Endothelial cell of umbilical vein (primary cell): ENCODE measurements around the gene CUEDC2. TPM values are rescaled to one million over a fixed set of nuclear protein-coding genes. Genes with fewer than 3 reads are reported as not detected.
A peak's percentile ranks its signal among the peaks of the same experiment; 100 is the strongest.

ENCODE experiments used
- BruUV-seq: library from RNA; stranded (reverse); fragments of 400-500 nt; replicated peaks from 2 replicates; lab custom pipeline; 2021; lab: Mats Ljungman, UMichigan
- CTCF ChIA-PET: fragments of 300-600, 350-600 bp; sonication (Branson Sonifier 250); formaldehyde crosslinking; loops from one replicate; lab custom pipeline; 2021; ENCODE audit warnings: antibody characterized with exemption, inconsistent platforms; lab: Charles Lee
- POLR2A ChIA-PET: fragments of 300-600, 350-600 bp; sonication (Branson Sonifier 250); formaldehyde crosslinking; loops from one replicate; lab custom pipeline; 2021; ENCODE audit warnings: antibody characterized with exemption, inconsistent platforms; lab: Charles Lee
- DNase-seq: peaks from one replicate; pipeline ENCODE4 v3.0.0-alpha.2; 2011; ENCODE audit warnings: low read depth, low spot score
- FAIRE-seq: peaks from 2 replicates; lab custom pipeline; 2011; peaks lifted over from hg19 to GRCh38; lab: Jason Lieb, UNC
- H2AFZ ChIP-seq: 2 replicates; pipeline ENCODE4 v1.6.0; 2012; ENCODE audit warnings: low read depth, low read length, control low read depth, inconsistent platforms
- H3K27ac ChIP-seq: 2 replicates; pipeline ENCODE4 v1.5.1; 2011; ENCODE audit warnings: low read depth, mild to moderate bottlenecking, control low read depth, low read length, moderate library complexity; ENCODE audit not compliant: insufficient read depth
- H3K27me3 ChIP-seq, 2 experiments: 2 replicates each; pipeline versions ENCODE4 v1.6.0 to v1.6.1; 2011; ENCODE audit warnings: low read length in 2 of 2, mixed read lengths in 1 of 2; ENCODE audit not compliant: control insufficient read depth in 2 of 2, insufficient read depth in 2 of 2
- H3K36me3 ChIP-seq, 2 experiments: 2 replicates in 1 of 2; 3 replicates in 1 of 2; pipeline ENCODE4 v1.5.1; 2011; ENCODE audit warnings: low read length in 2 of 2, mild to moderate bottlenecking in 1 of 2, moderate library complexity in 1 of 2; ENCODE audit not compliant: control insufficient read depth in 2 of 2, insufficient read depth in 2 of 2; ENCODE audit errors: extremely low read depth in 1 of 2
- H3K4me1 ChIP-seq: 3 replicates; pipeline ENCODE4 v1.5.1; 2011; ENCODE audit warnings: mild to moderate bottlenecking, low read length; ENCODE audit not compliant: control insufficient read depth, insufficient read depth; ENCODE audit errors: extremely low read depth
- H3K4me2 ChIP-seq: 2 replicates; pipeline ENCODE4 v1.6.1; 2011; ENCODE audit warnings: low read length, control low read depth, mixed read lengths; ENCODE audit not compliant: insufficient read depth
- H3K4me3 ChIP-seq, 3 experiments: fragments of 200-600 bp in 1 of 3; sonication (generic), shearing (Covaris generic) in 1 of 3; replicated peaks in 1 of 3; 2 replicates each; pipeline ENCODE4 v1.5.1; 2011 to 2016; ENCODE audit warnings: control low read depth in 3 of 3, low read length in 3 of 3, mild to moderate bottlenecking in 2 of 3, inconsistent platforms in 1 of 3, low read depth in 1 of 3, moderate library complexity in 1 of 3; ENCODE audit not compliant: insufficient read depth in 1 of 3
- H3K79me2 ChIP-seq: 2 replicates; pipeline ENCODE4 v1.6.0; 2012; ENCODE audit warnings: low read length, inconsistent platforms; ENCODE audit not compliant: control insufficient read depth, insufficient read depth
- H3K9ac ChIP-seq: replicated peaks from 2 replicates; pipeline ENCODE3; 2011; ENCODE audit warnings: low read length, control low read depth; ENCODE audit not compliant: insufficient read depth; ENCODE audit errors: extremely low read depth
- H3K9me1 ChIP-seq: replicated peaks from 3 replicates; pipeline ENCODE4 v1.6.0; 2011; ENCODE audit warnings: mild to moderate bottlenecking, low read length; ENCODE audit not compliant: control insufficient read depth, insufficient read depth; ENCODE audit errors: extremely low read depth
- H3K9me3 ChIP-seq: replicated peaks from 2 replicates; pipeline ENCODE4 v1.5.1; 2012; ENCODE audit warnings: low read length, inconsistent platforms; ENCODE audit not compliant: control insufficient read depth, insufficient read depth
- H4K20me1 ChIP-seq: replicated peaks from 2 replicates; pipeline ENCODE3; 2011; ENCODE audit warnings: mild to moderate bottlenecking, low read length; ENCODE audit not compliant: control insufficient read depth, insufficient read depth; ENCODE audit errors: extremely low read depth
- CTCF ChIP-seq, 2 donors: IDR thresholded peaks; 1 replicate in 1 of 2; 2 replicates in 1 of 2; pipeline ENCODE4 v1.5.1; 2011; ENCODE audit warnings: low read length in 2 of 2, mild to moderate bottlenecking in 2 of 2, moderate library complexity in 2 of 2, control low read depth in 1 of 2, inconsistent platforms in 1 of 2, low read depth in 1 of 2; ENCODE audit not compliant: insufficient read depth in 1 of 2; ENCODE audit errors: extremely low read depth in 1 of 2
- EZH2 ChIP-seq: IDR thresholded peaks from 2 replicates; pipeline ENCODE4 v1.6.1; 2012; ENCODE audit warnings: borderline replicate concordance, low read depth, mild to moderate bottlenecking, moderate library complexity, low read length, inconsistent platforms; ENCODE audit not compliant: severe bottlenecking
- FOS ChIP-seq: IDR thresholded peaks from 2 replicates; pipeline ENCODE4 v1.6.1; 2011; ENCODE audit warnings: mild to moderate bottlenecking, low read length, moderate library complexity, borderline replicate concordance; ENCODE audit not compliant: insufficient read depth
- GATA2 ChIP-seq: IDR thresholded peaks from 2 replicates; pipeline ENCODE4 v1.7.0; 2011; ENCODE audit warnings: low read depth, mild to moderate bottlenecking, moderate library complexity, mixed read lengths, low read length; ENCODE audit not compliant: insufficient read length, insufficient read depth
- JUN ChIP-seq: IDR thresholded peaks from 2 replicates; pipeline ENCODE4 v1.6.1; 2011; ENCODE audit warnings: borderline replicate concordance, low read depth; ENCODE audit not compliant: insufficient read length, insufficient read depth
- MYC ChIP-seq: IDR thresholded peaks from one replicate; pipeline ENCODE4 v1.6.1; 2011; ENCODE audit warnings: mild to moderate bottlenecking, low read depth, low read length
- POLR2A ChIP-seq: IDR thresholded peaks from 2 replicates; pipeline ENCODE4 v1.6.1; 2012; ENCODE audit warnings: low read depth, mild to moderate bottlenecking, control low read depth, low read length
- POLR2AphosphoS5 ChIP-seq: IDR thresholded peaks from 2 replicates; pipeline ENCODE4 v1.6.1; 2012; ENCODE audit warnings: low read depth, mild to moderate bottlenecking, control low read depth, low read length, moderate library complexity; ENCODE audit not compliant: insufficient read depth
- dilution Hi-C: fragments of 300-500 bp; cut with MboI; formaldehyde crosslinking; loops from one replicate; pipeline ENCODE4 v1.15.0; 2019; ENCODE audit warnings: low sequenced_read_pairs; ENCODE audit not compliant: extremely low pct_ligation_motif_present
- intact Hi-C: fragments of 100-400 bp; cut with micrococcal nuclease; formaldehyde crosslinking; loops from one replicate; pipeline ENCODE4 v1.10.0; 2022
- microRNA counts: library from miRNA; unstranded; fragments of <30 nt; microRNA quantifications from one replicate; lab custom pipeline; 2016
- microRNA-seq: library from miRNA; unstranded; fragments of <30 nt; microRNA quantifications from one replicate; pipeline ENCODE4 v1.2.0, GENCODE V29; 2021; ENCODE audit warnings: borderline number of aligned reads, borderline replicate concordance
- polyA plus RNA-seq, 4 experiments: library from polyadenylated mRNA; depleted of rRNA in 3 of 4; stranded (reverse) in 3 of 4; unstranded in 1 of 4; fragments of >200 nt; gene quantifications; 2 replicates each; pipeline versions ENCODE4 v1.2.1 to v1.2.3, GENCODE V29; 2011 to 2012; ENCODE audit warnings: missing spikeins in 1 of 4
- small RNA-seq: library from RNA; depleted of rRNA; stranded (forward); fragments of <200 nt; gene quantifications from one replicate; pipeline ENCODE3, GENCODE V24; 2012; ENCODE audit warnings: low replicate concordance, low read depth; ENCODE audit not compliant: insufficient read depth, insufficient read length
- total RNA-seq: library from RNA; stranded (reverse); gene quantifications from 2 replicates; pipeline ENCODE4 v1.2.3, GENCODE V29; 2021
- TF ChIP-seq, protein P1 (sequence below): IDR thresholded peaks from 2 replicates; pipeline ENCODE4 v1.6.1; 2011; ENCODE audit not compliant: insufficient read depth, insufficient read length

CUEDC2 gene
- total and polyA plus RNA-seq, 2 donors (not counting 3 experiments of a cell fraction or from before 2014, with no cell fraction given): 61.5 to 96.7 TPM

DNA sequence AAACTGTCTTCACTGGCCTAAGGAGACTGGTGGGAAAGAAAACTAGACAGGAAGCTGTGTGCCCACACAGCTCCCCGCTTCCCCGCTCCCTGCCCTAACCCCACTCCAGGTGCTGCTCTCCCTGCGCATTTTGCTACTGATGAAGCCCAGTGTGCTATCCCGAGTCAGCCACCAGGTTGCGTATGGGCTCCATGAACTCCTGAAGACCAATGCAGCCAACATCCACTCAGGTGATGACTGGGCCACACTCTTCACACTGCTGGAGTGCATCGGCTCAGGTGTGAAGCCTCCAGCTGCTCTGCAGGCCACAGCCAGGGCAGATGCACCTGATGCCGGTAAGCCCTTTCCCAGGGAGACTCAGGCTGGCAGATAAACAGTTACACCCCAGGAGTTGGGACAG, 57.1 kb downstream of the CUEDC2 start:
- Histone ChIP-seq H3K36me3 (peaks cover 18 to 37% of the 10 kb centered on the region in 2 experiments), H4K20me1 (no peaks in the 10 kb centered on the region), H3K9ac (no peak overlapping the region)

More for the DNA sequence above, 57.1 kb downstream of the CUEDC2 start:
- DNase-seq (no peak), FAIRE-seq (no peak)
- POLR2A ChIA-PET: no interaction called here
- Histone ChIP-seq H3K9me3 (no peaks in the 10 kb centered on the region), H3K27ac (no peak overlapping the region), H3K9me1 (no peaks in the 10 kb centered on the region), H3K4me1 (no peaks in the 10 kb centered on the region), H3K4me3 (no peak overlapping the region), H2AFZ (no peak overlapping the region), H3K79me2 (no peaks in the 10 kb centered on the region), H3K4me2 (no peak overlapping the region), H3K27me3 (no peaks in the 10 kb centered on the region)
- TF ChIP-seq EZH2 (no peak), CTCF (IDR thresholded peaks at IDR 0.05; ENCODE audit: extremely low read depth in 1 of 2, insufficient read depth in 1 of 2, low read depth in 1 of 2, low read length in 2 of 2) (no peak), GATA2 (no peak), POLR2AphosphoS5 (no peak), JUN (no peak), FOS (no peak), MYC (no peak), POLR2A (no peak)
- TF ChIP-seq, protein P1, sequence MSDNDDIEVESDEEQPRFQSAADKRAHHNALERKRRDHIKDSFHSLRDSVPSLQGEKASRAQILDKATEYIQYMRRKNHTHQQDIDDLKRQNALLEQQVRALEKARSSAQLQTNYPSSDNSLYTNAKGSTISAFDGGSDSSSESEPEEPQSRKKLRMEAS: no peak
- CTCF ChIA-PET: interaction anchor here (0.7 to 4.8 kb wide), 3 partner anchors 23 to 206 kb away, joined by 3 to 24 read pairs (median 8); no protein-coding TSS in a partner anchor
- dilution Hi-C loops (no loop called here), intact Hi-C loops (no loop called here)
- BruUV-seq: no TSS peak

MicroRNAs encoded within 50 kb of the gene (microRNA counts, 767-probe panel; counts per million panel counts)
- microRNA hsa-miR-146b-3p (lab: Ali Mortazavi, UCI) (723 counts per million, percentile 96 among the panel's probes with 10 or more counts), microRNA hsa-miR-146b-5p (lab: Ali Mortazavi, UCI) (723 counts per million, percentile 96 among the panel's probes with 10 or more counts)

Small RNA genes lying within 50 kb of the gene (microRNA-seq; reads per million reads assigned to microRNA genes)
- gene MIR146B: 11.9 reads per million, percentile 27 among the genes with 10 or more reads in this experiment

Small RNA genes lying within 50 kb of the gene (small RNA-seq; reads per million reads assigned to genes)
- gene MIR146B: 1.1 reads per million

Other genes starting within 250 kb of the CUEDC2 start
- gene ELOVL3, start 206.3 kb downstream of the CUEDC2 start, total RNA-seq: not detected in 2 replicates
- not detected in 2 replicates for gene ELOVL3, start 206.3 kb downstream of the CUEDC2 start, polyA plus RNA-seq
- gene PITX3, start 191.1 kb downstream of the CUEDC2 start, total RNA-seq: not detected in 2 replicates
- gene PITX3, start 191.1 kb downstream of the CUEDC2 start, polyA plus RNA-seq: not detected in 2 replicates
- gene GBF1, start 187.0 kb downstream of the CUEDC2 start, total RNA-seq: 45.7 and 49.7 TPM in 2 replicates
- 20.3 and 26.0 TPM in 2 replicates for gene GBF1, start 187.0 kb downstream of the CUEDC2 start, polyA plus RNA-seq
- gene NFKB2, start 36.9 kb downstream of the CUEDC2 start, total RNA-seq: 21.9 and 25.6 TPM in 2 replicates
- 21.0 and 23.0 TPM in 2 replicates for gene NFKB2, start 36.9 kb downstream of the CUEDC2 start, polyA plus RNA-seq
- gene PSD, start 13.8 kb downstream of the CUEDC2 start, total RNA-seq: 0.18 and 0.40 TPM in 2 replicates
- 0.08 and 0.10 TPM in 2 replicates for gene PSD, start 13.8 kb downstream of the CUEDC2 start, polyA plus RNA-seq
- 9.9 and 10.7 TPM in 2 replicates for gene FBXL15, start 11.7 kb downstream of the CUEDC2 start, total RNA-seq
- 15.3 and 21.6 TPM in 2 replicates for gene FBXL15, start 11.7 kb downstream of the CUEDC2 start, polyA plus RNA-seq
- gene C10orf95, start 19.0 kb upstream of the CUEDC2 start, total RNA-seq: not detected in 2 replicates
- 0.08 TPM in 1 of 2 replicates, not detected in the other for gene C10orf95, start 19.0 kb upstream of the CUEDC2 start, polyA plus RNA-seq
- 151 and 155 TPM in 2 replicates for gene ACTR1A, start 70.1 kb upstream of the CUEDC2 start, total RNA-seq
- 164 and 169 TPM in 2 replicates for gene ACTR1A, start 70.1 kb upstream of the CUEDC2 start, polyA plus RNA-seq
- gene SUFU, start 71.4 kb upstream of the CUEDC2 start, total RNA-seq: 14.5 and 16.3 TPM in 2 replicates
- gene SUFU, start 71.4 kb upstream of the CUEDC2 start, polyA plus RNA-seq: 9.5 and 10.1 TPM in 2 replicates
- gene TRIM8, start 211.9 kb upstream of the CUEDC2 start, total RNA-seq: 108 and 114 TPM in 2 replicates
- 74.1 and 77.2 TPM in 2 replicates for gene TRIM8, start 211.9 kb upstream of the CUEDC2 start, polyA plus RNA-seq